HepG2 (cell line): ENCODE measurements around the gene CPT1B. TPM values are rescaled to one million over a fixed set of nuclear protein-coding genes. Genes with fewer than 3 reads are reported as not detected.

Experiments
- BORCS8-MEF2B ChIP-seq: sonication (generic); formaldehyde crosslinking; IDR thresholded peaks from 2 replicates; pipeline ENCODE4 v1.8.0; 2022; ENCODE audit warnings: mild to moderate bottlenecking, missing genetic modification reagents
- EEA1 ChIP-seq: sonication (generic); formaldehyde crosslinking; IDR thresholded peaks from 2 replicates; pipeline ENCODE4 v1.5.1; 2020; ENCODE audit warnings: mild to moderate bottlenecking, missing genetic modification reagents, borderline replicate concordance
- FOXC1 ChIP-seq: sonication (generic); formaldehyde crosslinking; IDR thresholded peaks from 2 replicates; pipeline ENCODE4 v1.8.0; 2022; ENCODE audit warnings: mild to moderate bottlenecking, missing genetic modification reagents, borderline replicate concordance
- FOXP1 ChIP-seq, 2 experiments: fragments of 450-650 bp in 1 of 2; IDR thresholded peaks; 2 replicates each; pipeline ENCODE4 v1.6.1; 2017 to 2018; ENCODE audit warnings: antibody characterized with exemption in 1 of 2
- GATAD1 ChIP-seq: IDR thresholded peaks from 2 replicates; pipeline ENCODE4 v1.6.1; 2016; ENCODE audit warnings: missing genetic modification reagents, missing compliant biosample characterization
- IKZF4 ChIP-seq: sonication (generic); formaldehyde crosslinking; IDR thresholded peaks from 2 replicates; pipeline ENCODE4 v1.5.1; 2020; ENCODE audit warnings: borderline replicate concordance, mild to moderate bottlenecking, low read depth, missing genetic modification reagents; ENCODE audit errors: not compliant biosample characterization
- IRF9 ChIP-seq: sonication (generic); formaldehyde crosslinking; IDR thresholded peaks from 2 replicates; pipeline ENCODE4 v1.8.0; 2022; ENCODE audit warnings: missing genetic modification reagents, mild to moderate bottlenecking, borderline replicate concordance
- KIAA2018 ChIP-seq: sonication (generic); formaldehyde crosslinking; IDR thresholded peaks from 2 replicates; pipeline ENCODE4 v1.5.0; 2020; ENCODE audit warnings: mild to moderate bottlenecking, missing genetic modification reagents, borderline replicate concordance
- LCORL ChIP-seq, 2 experiments: fragments of 450-650 bp in 1 of 2; sonication (generic) in 1 of 2; formaldehyde crosslinking in 1 of 2; IDR thresholded peaks; 2 replicates each; pipeline versions ENCODE4 v1.5.0 to v1.6.1; 2017 to 2020; ENCODE audit warnings: antibody characterized with exemption in 1 of 2, missing genetic modification reagents in 1 of 2
- MAF1 ChIP-seq: sonication (generic); formaldehyde crosslinking; IDR thresholded peaks from 2 replicates; pipeline ENCODE4 v1.5.0; 2020; ENCODE audit warnings: missing genetic modification reagents, borderline replicate concordance
- PPARG ChIP-seq: conservative IDR thresholded peaks from 2 replicates; pipeline ENCODE4 v1.6.1; 2016; ENCODE audit warnings: missing biosample characterization, missing genetic modification reagents
- RCOR2 ChIP-seq: IDR thresholded peaks from 2 replicates; pipeline ENCODE4 v1.6.1; 2016; ENCODE audit warnings: missing biosample characterization, missing genetic modification reagents
- TRIM24 ChIP-seq: sonication (generic); formaldehyde crosslinking; IDR thresholded peaks from 2 replicates; pipeline ENCODE4 v1.8.0; 2022; ENCODE audit warnings: mild to moderate bottlenecking, missing genetic modification reagents
- ZBTB39 ChIP-seq: sonication (generic); formaldehyde crosslinking; IDR thresholded peaks from 2 replicates; pipeline ENCODE4 v1.5.0; 2020; ENCODE audit warnings: missing genetic modification reagents
- ZMYM2 ChIP-seq: sonication (generic); formaldehyde crosslinking; IDR thresholded peaks from 2 replicates; pipeline ENCODE4 v1.8.0; 2022; ENCODE audit warnings: mild to moderate bottlenecking, missing genetic modification reagents
- ZNF234 ChIP-seq: sonication (generic); formaldehyde crosslinking; conservative IDR thresholded peaks from 2 replicates; pipeline ENCODE4 v1.5.1; 2020; ENCODE audit warnings: mild to moderate bottlenecking, missing genetic modification reagents
- polyA plus RNA-seq, 8 experiments: library from polyadenylated mRNA; depleted of rRNA in 3 of 8; stranded (reverse) in 7 of 8; unstranded in 1 of 8; fragments of >200 nt; fragmentation: Illumina TruSeq in 4 of 8; extraction: Trizol in 4 of 8; gene quantifications; 2 replicates each; pipeline versions ENCODE4 v1.2.1 to v1.2.3, GENCODE V29; 2011 to 2016; ENCODE audit warnings: low read depth in 4 of 8, missing spikeins in 1 of 8, mixed read lengths in 1 of 8; ENCODE audit not compliant: insufficient read depth in 1 of 8
- total RNA-seq, 5 experiments: library from RNA; depleted of rRNA; stranded (reverse); fragments of >200 nt; fragmentation: Illumina TruSeq; extraction: Trizol; gene quantifications; 2 replicates each; pipeline ENCODE4 v1.2.3, GENCODE V29; 2016; ENCODE audit warnings: low read depth in 1 of 5

Gene CPT1B
- total and polyA plus RNA-seq, 2 of the 13 experiments (the other 11 are each of a cell fraction or from before 2014, with no cell fraction given): 9.2 to 19.5 TPM

GRCh38 chr22:50620593-50621355 is 42.5 kb upstream of the CPT1B start (continued):
- TF ChIP-seq TRIM24 (no peak), LCORL (IDR thresholded peaks at IDR 0.05) (no peak), LCORL (CRISPR knock-in tag; IDR thresholded peaks at IDR 0.05) (peak; percentile 70), RCOR2 (CRISPR knock-in tag) (0 out of 2 replicates have a peak, but pooled peaks have one; percentile 28), ZNF234 (no peak), PPARG (CRISPR knock-in tag) (no peak), FOXP1 (IDR thresholded peaks at IDR 0.05) (no peak), FOXP1 (CRISPR knock-in tag; IDR thresholded peaks at IDR 0.05) (0 out of 2 replicates have a peak, but pooled peaks have one; percentile 20), KIAA2018 (CRISPR knock-in tag) (no peak), ZMYM2 (CRISPR knock-in tag) (no peak), BORCS8-MEF2B (CRISPR knock-in tag) (no peak), ZBTB39 (CRISPR knock-in tag) (peak; percentile 60; the same call in 1 of the 2 replicates), GATAD1 (CRISPR knock-in tag) (no peak; the same call in 1 of the 2 replicates), FOXC1 (CRISPR knock-in tag) (peak; percentile 71; the same call in 1 of the 2 replicates), IKZF4 (no peak), EEA1 (CRISPR knock-in tag) (no peak), IRF9 (CRISPR knock-in tag) (0 out of 2 replicates have a peak, but pooled peaks have one; percentile 23), MAF1 (CRISPR knock-in tag) (no peak)
